GM04504 (cell line): Measurements from ENCODE around the gene PSMD6.

Source experiments
- DNase-seq: peaks from one replicate; pipeline ENCODE4 v3.0.0-alpha.2; 2012; ENCODE audit warnings: low read depth

PSMD6 gene

DNA sequence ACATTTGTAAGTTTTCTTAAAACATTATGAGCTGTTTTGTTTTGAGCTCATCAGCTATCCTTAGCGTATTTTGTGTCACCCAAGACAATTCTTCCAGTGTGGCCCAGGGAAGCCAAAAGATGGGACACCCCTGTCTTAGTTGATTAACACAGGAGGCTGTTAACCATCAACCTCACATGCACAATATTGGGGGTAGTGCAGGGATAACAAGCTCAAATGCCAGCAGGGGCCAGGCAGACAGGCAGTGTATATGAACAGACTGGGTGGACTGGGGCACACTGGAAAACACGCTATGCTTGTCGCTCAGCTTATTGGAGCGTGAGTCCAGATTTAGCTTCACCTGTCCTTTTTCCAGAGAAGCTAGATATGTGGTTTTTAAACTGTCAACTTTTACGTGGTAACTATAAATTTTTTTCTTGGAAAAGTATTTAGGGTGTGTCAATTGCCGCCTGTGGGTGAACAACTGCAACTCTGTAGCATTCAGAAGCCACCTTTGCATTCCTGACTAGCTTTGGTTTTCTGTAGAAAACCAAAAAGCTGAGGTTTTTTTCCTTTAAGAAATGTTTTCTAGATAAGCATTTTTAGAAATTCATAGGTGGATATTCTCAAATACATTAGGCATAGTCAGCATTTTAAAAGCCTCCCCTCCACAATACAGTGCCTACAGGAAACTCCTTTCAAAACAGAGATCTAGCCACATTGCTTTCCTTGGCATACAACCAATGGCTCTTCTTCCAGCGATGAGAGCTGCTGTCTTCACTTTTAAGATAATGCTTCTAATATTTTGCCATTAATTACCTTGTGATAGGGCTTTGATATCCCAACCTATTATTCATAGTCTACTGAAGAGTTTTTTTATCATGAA lies 14.6 kb downstream of the PSMD6 start:
- no peak for DNase-seq

DNA sequence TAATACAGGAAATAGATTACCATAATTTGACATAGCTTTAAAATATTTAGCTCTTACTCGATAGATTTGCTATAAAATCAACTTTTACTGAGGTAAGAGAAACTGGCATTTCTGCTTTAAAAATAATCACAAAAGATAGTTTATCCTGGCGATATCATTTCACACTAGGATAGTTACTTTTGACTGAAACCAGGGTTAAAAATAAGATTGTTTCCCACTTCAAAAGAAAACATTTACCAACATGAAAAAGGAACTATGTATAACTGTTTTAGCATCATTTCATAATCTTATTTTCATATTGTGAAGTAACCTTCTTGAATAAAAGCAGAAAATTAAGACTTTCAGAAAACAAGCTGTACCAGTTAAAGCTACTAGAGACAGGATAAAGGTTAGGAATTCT lies 15.3 kb downstream of the PSMD6 start:
- no peak for DNase-seq

DNA sequence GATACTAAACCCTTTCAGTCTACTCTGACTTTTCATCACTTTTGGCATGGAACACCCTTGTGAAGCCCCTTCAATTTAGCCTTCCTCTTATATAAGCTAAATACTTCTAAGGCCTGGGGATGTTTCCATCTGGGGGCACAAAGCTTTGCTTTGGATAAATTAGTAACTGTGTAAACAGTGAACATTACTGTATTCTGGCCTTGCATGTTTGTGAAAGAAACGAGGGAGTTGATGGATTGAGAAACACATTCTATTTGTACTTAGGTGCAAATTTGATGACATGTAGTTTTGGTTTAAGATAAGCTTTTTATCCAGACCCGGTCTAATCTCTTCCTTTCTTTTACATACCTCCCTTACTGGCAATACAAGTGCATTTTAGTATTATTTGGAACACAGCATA lies 19.7 kb downstream of the PSMD6 start:
- DNase-seq = no peak

DNA sequence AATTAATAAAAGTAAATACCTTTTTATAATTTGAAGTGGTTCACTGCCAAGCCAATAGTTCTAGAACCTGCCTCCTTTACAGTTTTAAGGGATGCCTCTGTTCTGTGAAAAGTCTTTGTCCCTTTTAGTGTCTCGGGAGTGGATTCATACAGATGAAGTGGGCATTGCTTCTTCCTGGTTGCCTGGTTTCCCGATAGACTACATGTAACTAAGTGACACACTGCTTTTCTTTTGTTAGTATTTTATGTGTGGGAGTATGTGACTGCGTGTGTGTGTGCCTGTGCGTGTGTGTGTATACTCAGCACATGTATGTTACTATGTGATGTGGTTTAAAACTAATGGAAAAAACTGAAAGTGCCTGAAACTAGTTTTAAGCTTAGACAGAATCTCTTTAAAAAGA lies 21.1 kb downstream of the PSMD6 start:
- no peak for DNase-seq

DNA sequence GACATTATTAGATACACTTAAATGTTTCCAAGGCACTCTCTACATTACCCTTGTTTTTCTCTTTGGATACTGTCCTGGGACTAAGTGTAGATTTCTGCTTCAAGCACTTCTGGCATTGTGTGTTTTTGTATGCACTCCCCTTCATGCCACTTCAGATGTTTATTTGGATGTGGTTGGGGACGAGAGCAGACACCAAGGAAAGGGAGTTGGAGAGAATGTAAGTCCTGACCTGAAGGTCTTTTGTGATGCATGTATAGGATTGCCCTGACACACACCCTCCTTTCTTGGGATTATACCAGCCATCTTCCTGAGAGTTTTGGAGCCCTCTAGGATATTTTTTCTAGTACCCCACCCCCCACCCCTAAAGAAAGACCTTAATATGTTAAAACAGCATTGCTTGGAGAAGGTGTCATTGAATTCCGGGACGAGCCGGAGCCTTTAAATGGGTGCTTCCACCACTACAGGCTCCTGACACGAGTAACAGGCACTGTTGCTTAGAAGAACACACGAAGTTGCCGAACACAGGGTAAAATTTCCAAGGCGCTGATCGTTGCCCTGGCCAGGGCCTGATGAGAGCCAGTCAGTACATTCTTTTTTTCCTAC lies 22.7 kb downstream of the PSMD6 start:
- DNase-seq = no peak

DNA sequence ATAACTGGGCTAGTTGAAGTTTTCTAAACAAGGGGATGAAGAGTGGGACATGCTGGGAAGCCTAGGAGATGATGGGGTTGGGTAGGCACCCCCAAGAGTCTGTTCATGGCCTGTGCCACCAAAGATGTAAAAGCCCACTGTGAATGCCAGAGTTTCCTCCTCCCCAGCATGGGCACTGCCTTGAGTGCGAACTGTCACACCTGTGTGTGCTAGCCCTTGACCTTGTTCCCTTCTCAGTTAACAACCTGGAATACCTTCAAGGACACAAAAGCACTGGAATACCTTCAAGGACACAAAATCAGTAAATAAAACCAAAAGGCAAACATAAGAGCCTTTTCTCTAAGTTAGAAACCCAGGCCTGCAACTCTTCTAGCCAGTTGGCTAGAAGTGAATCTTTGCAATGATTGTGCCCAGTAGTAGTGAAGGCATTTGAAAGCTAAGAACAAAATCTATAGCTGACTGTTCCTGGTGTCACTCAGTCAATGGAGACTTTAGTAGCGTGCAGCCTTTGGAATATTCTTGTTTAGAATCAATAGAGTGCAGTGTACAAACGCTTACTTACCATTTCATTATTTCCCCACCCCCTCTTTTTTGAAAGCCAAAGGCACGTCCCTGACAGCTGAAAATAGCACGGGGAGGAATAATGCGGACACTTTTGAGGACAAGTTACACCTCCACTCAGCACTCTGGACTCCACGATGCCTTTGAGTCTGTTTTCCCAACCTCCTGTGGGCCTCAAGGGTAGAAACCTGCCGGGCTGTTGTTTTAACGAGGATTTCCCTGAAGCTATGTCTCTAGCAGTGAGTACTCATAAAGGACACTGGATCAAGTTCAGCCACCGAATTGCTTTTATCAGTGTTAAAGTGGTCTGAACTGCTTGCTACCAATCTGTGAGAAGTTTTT lies 24.2 kb downstream of the PSMD6 start:
- DNase-seq = no peak

DNA sequence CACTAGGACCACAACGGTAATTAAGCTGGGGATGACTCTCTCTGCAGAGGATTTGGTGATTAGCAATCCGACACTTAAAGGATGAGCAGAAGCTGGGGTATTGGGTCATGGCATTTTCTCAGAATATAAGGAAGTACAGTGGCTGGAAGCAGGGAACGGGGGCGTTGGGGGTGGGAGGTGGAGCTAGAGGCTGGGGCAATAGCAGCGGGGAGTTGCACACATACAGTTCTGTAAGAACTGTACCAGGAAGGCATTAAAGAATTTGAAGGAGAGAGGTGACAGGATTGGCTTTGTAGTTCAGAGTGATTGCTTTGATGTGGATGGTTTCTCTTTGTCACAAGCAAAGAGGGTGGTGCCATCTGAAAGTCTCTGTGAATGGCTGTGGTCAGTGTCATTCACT lies 28.2 kb downstream of the PSMD6 start:
- DNase-seq = no peak

DNA sequence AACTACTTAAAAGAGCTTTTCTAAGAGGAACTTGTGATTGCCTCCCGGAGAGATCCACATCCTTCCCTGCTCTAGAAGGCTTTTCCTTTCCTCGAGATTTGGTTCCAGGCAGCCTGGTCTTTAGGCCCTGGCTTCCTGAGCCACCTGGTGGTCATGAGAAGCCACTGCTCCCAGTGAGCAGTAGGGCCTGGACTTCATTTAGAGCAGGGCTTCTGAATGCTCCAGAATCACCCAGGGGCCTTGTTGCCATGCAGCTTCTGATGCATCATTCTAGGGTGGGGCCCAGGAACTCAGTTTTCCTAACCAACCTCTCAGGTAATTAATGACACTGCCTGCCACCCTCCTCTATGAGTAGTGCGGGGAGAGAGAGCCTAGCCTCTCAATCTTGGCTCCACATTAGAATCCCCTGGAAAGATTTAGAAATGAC lies 29.6 kb downstream of the PSMD6 start:
- DNase-seq = peak; percentile 49

DNA sequence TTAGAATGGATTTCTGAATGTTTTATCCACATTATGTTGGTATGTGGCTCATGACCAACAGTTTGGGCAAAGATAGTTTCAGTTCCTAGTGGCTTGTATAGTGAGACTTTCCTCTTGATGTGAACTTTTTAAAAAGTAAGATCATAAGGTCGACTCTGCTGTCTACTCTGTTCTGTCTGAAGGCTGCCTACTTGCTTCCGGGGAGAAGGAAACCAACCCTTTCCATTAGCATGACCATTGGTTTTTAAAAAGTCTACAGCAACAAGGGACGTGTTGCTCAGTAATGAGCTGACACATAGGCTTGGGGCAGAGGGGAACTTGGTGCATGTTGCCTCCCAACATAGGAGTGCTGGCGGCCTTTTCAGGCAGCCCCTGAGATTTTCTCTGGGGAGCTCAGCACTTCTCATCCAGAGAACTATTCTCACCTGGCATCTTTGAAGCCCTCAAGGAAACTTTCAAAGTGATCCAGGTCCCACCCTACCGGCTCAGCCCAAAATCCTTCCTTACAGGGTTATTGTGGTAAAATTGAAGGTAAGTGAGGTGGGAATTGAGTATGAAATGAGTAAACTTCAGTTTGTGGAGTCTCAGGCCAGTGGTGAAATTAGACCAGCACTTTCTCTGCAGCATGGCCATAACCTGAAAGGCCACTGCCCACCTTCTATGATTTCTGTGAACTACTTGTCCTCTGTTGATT lies 30.6 kb downstream of the PSMD6 start:
- no peak for DNase-seq

DNA sequence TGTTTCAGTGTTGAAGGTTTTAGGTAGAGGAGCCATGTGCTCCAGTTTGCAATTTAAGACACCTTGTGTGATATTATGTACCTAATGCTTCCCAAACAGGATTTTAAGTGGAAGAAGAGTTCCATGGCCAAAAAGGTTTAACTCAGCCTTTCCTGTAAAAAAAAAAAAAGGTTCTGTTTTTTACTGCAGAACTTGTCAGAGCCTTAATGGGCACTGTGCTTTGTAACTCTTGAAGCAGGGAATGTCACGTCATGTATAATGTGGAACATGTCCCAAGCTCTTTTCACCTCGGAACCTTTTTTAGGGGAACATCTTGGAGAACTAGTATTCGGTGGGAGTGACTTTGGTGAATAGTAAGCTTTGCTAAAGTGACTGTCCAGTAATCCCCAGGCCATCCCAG lies 31.6 kb downstream of the PSMD6 start:
- no peak for DNase-seq

DNA sequence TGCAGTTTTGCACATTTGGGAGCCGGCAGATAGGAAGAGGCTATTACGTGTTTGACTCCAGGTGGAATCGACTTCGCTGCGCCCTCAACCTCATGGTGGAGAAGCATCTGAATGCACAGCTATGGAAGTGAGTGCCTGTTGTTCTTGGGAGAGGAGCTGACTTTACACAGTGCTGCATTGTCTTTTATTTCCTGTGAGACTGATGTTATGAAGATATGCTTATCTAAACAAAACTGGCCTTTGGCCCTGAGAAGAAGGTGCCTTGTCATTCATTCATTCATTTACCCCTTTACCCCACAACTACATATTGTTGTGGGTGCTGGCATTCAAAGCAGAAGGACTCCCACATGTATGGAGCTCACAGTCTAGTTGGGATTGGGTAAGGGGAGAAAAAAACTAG lies 32.6 kb downstream of the PSMD6 start:
- no peak for DNase-seq

DNA sequence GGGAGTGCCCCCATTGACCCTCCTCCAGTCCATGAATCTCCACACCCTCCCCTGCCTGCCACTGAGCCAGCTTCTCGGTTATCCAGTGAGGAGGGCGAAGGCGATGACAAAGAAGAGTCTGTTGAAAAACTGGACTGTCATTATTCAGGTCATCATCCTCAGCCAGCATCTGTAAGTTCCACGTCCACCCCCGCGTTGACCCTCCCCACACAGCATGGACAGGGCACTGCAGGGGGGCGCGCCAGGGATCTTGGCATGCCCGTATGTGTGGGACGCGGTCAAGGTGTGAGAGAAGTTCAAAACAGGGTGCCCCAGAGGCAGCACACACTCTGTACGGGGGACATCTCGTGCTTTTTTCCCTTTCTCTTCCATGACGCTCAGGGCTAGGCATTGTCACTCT lies 33.1 kb downstream of the PSMD6 start:
- DNase-seq = no peak

DNA sequence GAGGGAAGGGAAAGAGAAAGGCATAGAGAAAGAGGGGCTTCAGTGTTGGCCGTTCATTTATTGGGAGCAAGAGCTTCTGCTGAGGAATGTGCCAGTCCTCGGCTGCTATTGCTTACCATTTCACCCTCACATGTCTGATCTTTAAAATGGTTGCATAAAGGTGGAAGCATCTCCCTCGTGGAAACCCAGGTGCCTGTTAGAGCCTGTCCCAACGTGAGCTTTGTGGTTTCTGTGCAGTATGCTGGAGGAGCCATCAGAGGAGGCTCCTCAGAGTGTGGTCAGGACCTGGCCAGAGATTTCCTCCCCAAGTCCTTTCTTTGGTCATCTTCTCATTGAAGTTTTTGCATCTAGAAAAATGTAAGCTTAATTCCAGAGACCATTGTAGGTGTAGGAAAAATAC lies 34.4 kb downstream of the PSMD6 start:
- no peak for DNase-seq

DNA sequence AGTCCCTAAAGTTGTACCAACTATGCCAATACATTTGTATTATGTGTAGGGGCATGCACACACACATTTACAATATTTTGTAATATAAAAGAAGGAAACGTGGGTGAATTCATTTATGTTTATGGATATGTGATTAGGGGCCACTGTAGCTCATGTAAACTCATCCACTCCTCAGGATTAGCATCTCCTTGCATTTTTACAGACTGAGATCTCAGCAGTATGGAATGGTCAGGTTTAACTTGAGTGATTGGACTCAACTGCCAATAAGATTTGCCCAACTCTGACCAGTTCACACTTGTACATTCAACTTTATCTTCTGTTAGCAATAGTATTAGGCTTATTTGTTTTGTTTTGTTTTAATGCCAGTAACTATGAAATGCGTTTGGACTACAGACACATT lies 36.5 kb downstream of the PSMD6 start:
- DNase-seq = no peak

DNA sequence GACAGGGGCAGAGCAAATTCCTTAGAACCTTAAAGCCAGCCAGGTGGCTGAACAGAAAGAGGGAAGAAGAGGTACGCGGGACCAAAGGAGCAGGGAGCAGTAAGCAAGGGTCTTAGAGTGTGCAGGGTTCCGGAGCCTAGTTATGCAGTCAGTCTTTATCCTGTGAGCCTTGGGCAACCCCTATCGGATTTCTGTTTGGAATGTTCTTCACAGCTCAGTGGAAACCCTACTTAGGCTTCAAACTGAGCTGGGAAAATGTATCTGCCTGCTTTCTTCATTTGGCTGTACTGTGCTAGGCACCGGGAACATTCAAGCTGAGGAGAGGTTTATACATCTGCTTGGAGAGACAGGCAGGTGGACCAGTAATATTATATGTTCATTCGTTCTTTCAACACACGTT lies 37.1 kb downstream of the PSMD6 start:
- DNase-seq = no peak

DNA sequence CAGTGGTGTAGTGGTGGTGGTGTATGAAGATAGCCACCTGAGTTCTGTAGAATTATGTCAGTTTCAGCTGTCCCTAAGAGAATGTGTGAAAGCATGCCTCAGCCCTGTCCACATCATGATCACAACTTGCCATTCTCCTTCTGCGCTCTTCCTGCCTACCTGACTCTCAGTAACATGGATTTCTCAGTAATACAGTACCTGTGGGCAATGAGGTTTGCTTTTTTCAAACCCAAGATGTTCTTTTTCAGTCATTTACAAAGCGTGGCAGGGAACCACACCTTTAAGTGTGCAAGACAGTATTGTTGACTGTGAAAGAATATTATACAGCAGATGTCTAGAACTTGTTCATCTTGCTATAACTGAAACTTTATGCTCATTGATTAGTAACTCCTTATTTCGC lies 38.9 kb downstream of the PSMD6 start:
- DNase-seq = no peak

DNA sequence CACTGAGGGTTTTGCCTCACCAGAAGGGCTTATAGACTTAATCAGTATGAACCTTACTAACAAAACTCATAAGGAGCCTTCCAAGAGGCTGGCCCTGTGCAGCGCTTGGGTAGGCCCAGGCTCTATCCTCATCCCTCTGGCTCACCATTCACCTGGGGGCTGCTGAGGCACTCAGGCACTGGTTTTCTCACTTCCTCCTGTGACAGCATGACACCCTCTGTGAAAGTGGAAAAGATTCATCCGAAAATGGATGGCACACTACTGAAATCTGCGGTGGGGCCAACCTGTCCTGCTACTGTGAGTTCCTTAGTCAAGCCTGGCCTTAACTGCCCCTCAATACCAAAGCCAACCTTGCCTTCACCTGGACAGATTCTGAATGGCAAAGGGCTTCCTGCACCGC lies 41.3 kb downstream of the PSMD6 start:
- no peak for DNase-seq

DNA sequence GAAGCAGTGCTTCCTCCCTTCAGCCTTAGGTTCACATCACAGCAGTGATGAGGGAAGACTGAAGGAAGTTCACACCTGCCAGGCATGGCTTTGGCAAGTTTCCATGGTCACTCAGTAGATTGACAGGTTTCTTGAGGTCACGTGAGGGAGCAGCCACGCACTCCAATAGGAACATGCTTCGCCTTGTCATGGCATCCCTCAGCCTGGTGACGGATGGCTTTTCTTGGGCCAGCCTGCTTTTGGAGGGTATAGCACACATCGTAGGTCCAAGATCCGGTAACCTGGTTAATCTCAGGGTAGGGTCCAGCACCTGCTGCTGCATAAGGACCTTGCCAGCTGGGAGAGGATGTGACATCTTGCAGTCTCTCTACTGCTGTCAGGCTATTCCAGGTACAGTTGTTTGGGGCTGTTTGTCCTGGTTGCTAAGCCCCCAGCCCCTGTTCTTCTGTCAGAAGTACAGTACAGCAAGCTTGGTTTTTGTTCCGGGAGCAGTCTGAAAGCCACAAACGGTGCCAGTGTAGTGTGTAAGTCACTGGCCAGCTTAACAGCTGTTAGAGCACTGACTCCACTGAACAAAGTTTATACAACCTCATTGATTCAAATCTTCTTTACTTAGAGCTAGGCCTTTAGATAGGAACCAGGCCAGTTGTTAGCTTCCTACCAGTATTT lies 42.3 kb downstream of the PSMD6 start:
- DNase-seq = no peak

DNA sequence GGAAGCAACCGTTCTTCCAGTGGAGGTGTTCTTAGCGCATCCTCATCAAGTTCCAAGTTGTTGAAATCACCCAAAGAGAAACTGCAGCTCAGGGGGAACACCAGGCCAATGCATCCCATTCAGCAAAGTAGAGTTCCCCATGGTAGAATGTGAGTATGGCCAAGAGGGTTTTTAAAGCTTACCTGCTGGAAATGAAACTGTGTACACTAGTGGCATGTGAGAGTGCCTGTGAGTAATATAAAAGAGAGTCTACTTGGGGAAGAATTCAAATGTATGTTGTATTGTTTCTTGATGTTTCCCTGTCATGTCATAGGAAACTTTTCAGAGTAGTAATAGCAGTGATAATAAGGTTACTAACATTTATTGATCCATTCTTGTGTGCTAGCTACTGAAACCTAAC lies 43.3 kb downstream of the PSMD6 start:
- DNase-seq = no peak

DNA sequence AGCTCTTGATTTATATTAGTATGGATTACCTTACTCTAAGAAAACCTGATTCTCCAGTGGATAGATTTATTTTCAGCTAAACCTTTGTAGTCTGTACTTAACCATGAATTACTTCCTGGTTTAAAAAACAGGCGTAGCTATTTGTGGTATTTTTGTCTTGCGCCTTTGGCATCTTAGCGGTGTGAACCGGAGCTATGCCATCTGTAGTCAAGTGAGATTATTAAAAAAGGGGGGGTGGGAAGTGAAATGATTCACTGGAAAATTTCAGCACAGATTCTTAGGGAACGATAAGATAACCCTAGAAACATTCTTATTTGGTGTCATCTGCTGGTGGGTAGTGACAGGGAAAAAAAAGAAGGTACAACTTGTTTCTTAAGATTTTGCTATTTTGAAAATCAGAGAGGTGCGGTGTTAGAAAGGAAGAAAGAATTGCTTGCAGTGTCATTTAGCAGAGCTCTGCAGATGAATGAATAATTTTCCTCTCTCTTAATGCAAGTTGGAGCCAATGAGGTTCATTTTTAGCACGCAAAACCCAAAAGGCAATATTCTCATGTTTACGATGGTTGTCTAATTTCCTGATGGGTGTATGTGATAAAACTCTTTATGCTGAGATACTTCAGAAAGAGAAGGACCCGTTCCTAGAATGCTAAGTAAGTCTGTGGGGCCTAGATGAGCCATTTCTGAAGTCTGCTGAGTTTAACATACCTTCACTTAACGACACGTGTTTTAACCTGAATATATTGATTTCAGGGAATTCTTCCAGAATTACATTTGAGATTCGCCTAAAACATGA lies 44.0 kb downstream of the PSMD6 start:
- DNase-seq = no peak

DNA sequence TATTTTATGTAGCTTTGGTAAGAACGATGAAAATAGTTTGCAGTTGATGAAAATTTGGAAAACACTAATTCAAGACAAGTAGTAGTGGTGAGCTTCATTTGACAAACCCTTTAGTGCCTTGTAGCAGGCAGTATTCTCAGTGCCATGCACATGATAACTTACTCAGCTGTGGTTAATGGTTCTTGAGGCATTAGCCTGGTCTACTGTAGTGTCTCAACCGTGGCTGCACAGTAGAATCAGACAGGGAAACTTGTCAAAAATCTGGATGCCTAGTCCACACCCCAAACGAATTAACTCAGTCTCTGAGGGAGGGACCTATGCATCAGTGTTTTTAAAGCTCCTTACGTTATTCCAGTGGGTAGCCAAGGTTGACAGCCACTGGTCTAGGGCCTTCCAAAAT lies 45.4 kb downstream of the PSMD6 start:
- DNase-seq = no peak
